Hematopoietic multipotent progenitor cell (in vitro differentiated cells): Measurements from ENCODE around the gene METTL2A. TPM values are rescaled to one million over a fixed set of nuclear protein-coding genes. Genes with fewer than 3 reads are reported as not detected.
"Not testable (repeated sequence)": the region's sequence is repeated elsewhere in the genome, so short reads cannot be mapped to it uniquely, and the experiment has no call there.

Source experiments
- DNase-seq, 3 donors: peaks; one replicate each; pipeline ENCODE4 v3.0.0-alpha.2; 2011 to 2015; ENCODE audit warnings: low read depth in 2 of 3, low spot score in 2 of 3
- small RNA-seq: library from RNA; depleted of rRNA; stranded (forward); fragments of <200 nt; gene quantifications from one replicate; pipeline ENCODE3, GENCODE V24; 2012
- total RNA-seq: library from RNA; depleted of rRNA; stranded (reverse); fragments of >200 nt; gene quantifications from one replicate; pipeline ENCODE4 v1.2.3, GENCODE V29; 2012

METTL2A gene
- total RNA-seq, 1 donor: 10.0 TPM

DNA sequence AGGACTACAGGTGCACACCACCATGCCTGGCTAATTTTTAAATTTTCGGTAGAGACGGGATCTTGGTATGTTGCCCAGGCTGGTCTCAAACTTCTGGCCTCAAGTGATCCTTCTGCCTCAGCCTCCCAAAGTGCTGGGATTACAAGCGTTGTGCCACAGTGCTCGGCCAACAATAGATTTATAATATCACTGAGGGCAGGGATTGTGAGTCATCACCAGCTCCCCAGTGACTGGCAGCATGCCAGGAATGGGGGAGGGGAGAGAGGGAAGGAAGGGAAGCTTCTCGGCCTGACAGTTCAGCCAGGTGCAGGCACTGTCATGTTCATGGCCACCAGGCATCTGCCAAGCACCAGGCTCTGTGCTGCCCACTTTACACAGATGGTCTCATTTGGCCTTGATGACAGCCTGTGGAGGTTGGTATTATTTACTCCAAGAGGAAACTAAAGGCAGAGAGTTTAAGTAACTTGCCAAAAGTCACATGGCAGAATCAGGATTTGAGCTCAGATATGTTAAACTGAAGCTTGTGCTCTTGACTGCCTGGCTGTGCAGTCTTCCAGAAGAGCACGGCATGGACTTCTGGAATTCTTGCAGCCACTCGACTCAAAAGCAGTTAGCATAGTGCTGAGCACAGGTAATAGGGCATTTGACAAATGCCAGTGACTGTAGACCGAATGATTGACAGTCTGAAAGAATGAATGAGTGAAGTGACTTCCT, 47.1 kb downstream of the METTL2A start:
- DNase-seq: peak in 2 of 3 donors; percentile 82 to 94

- not testable (repeated sequence) for DNase-seq
These were observed 47.7 kb downstream of the METTL2A start for GRCh38 chr17:62471380-62471880.

GRCh38 chr17:62473030-62473982, 49.6 kb downstream of the METTL2A start:
- peak in 1 of 3 donors; percentile 9 for DNase-seq

DNA sequence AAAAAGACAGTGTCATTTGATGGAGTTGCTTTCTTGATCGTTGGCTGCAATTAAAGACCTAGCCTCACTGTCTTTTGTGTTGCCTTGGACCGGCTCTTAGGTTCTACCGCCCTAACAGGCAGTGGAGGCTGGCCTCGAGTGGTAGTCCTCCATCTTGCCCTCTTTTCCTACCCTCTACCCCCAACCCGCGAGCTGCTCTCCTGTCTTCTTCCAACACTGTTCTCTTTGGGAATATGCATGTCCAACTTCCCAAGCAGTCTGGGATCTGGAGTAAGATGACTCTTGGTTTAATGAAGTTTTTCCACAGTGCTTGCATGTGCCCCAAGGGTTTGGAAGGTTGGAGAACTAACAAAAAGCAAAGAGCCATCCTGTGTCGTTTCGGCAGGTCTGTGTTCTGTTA, 53.4 kb downstream of the METTL2A start:
- not testable (repeated sequence) for DNase-seq

DNA sequence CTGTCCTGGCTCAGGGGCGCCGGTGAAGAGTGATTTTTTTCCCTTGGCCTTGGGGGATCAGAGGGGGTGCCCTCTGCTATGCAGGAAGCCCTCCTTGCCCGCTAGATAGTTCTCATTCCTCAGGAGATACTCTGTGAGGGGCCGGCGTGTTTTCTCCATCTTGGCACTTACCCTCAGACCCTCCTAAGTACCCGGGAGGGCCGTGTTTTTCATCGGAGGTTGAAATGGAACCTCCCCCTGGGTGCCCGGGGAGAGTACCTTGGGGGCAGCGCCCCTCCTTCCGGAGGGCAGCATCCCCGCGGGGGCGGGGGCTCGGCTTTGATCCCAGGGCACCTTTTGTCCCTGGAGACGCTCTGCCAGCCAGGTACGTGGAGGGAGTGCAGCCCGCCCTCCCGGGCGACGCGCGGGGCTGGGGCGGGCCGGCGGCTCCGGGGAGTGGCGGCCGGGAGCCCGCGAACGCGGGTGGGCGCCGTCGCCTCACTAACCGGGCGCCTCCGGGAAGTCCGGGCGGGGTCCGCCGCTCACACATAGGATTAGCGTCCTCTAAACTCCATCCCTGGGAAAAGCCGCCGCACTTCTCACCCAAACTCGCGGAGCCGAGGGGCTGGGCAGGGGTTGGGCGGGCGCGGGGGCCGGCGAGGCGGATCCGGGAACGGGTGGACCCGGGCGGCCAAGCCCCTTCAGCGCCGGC, 54.2 kb downstream of the METTL2A start:
- DNase-seq: peak in 2 of 3 donors; percentile 16 to 22

GRCh38 chr17:62478424-62478879, 54.8 kb downstream of the METTL2A start, which contains the start of gene TLK2:
Gene TLK2 (plus strand): TSS chr17:62478825. CDS start chr17:62481126, 2,301 bp downstream.
- DNase-seq: peak; percentile 44 to 88 (median 85)

GRCh38 chr17:62478880-62479638, 55.4 kb downstream of the METTL2A start:
- DNase-seq: peak; percentile 35 to 45 (median 43)

DNA sequence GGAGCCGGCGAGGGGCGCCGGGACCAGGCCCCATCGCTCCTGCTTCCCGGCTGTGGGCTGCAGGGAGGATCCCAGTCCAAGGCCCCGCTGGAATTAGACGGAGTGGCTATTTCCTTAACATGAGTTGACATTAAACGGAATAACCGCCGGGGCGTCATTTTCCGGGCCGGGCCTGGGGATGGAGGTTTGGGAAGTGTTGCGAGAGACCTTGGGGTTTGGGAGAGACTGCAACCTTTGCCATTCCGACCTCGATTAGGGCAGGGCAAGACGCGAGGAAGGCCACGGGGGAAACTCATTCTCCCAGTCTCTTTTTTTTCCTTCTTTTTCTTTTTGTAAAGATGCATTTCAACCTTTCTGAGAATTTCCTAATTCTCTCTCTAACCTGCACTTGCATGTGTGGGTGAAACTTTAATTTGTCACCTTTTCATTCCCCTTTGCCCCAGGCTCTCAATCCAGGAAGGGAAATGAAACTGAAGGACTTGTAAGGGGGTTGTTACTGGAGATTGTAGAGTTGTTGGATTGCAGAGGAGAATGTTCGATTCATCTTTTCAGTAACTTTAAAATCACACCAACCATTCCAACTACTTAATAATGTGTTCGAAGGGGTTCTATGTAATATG, 56.1 kb downstream of the METTL2A start:
- DNase-seq: peak in 2 of 3 donors; percentile 4 to 5

- not testable (repeated sequence) for DNase-seq
These were observed 58.9 kb downstream of the METTL2A start for GRCh38 chr17:62482553-62482952.

GRCh38 chr17:62490990-62491389, 67.3 kb downstream of the METTL2A start:
- peak in 1 of 3 donors; percentile 30 for DNase-seq

DNA sequence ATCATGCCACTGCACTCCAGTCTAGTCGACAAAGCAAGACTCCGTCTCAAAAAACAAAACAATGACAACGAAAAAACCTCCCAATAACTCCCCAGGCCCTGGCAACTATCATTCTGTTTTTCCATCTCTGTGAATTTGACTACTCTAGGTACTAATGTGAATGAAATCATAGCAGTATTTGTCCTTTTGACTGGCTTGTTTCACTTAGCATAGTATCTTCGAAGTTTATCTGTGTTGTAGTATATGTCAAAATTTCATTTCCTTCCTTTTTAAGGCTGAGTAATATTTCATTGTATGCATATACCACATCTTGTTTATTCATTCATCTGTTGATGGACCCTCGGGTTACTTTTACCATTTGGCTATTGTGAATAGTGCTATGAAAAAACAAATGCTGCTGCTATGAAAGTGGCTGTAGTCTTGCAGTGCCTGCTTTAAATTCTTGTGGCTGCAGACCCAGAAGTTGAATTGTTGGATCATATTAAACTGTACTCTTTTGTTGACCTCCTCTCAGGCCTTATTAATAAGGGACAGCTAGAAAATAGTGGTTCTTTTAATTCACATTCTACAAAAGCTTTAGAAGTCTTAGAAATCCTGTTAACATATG, 69.5 kb downstream of the METTL2A start:
- not testable (repeated sequence) for DNase-seq

- not testable (repeated sequence) for DNase-seq
These were observed 70.4 kb downstream of the METTL2A start for GRCh38 chr17:62494073-62494472.

GRCh38 chr17:62496344-62496743, 72.6 kb downstream of the METTL2A start:
- not testable (repeated sequence) for DNase-seq

GRCh38 chr17:62498796-62499195, 75.1 kb downstream of the METTL2A start:
- not testable (repeated sequence) for DNase-seq

Small RNAs within 50 kb of the gene (small RNA-seq; reads per million reads assigned to genes)
- not detected for gene RNU7-52P

Other genes starting within 250 kb of the METTL2A start
- gene EFCAB3, start 43.3 kb upstream of the METTL2A start, total RNA-seq: not detected
- gene TLK2, start 54.9 kb downstream of the METTL2A start, total RNA-seq: 26.7 TPM
- 25.3 TPM for gene MRC2, start 203.8 kb downstream of the METTL2A start, total RNA-seq